MM.1S (cell line): ENCODE data around the gene EGLN2.
"Not testable (repeated sequence)": the region's sequence is repeated elsewhere in the genome, so short reads cannot be mapped to it uniquely, and the experiment has no call there.

Source experiments
- CTCF ChIP-seq: fragments of 300-600 bp; sonication (generic); IDR thresholded peaks from 2 replicates; pipeline ENCODE4 v1.5.1; 2016; ENCODE audit warnings: antibody characterized with exemption, low read length, mixed read lengths
- EZH2 ChIP-seq: fragments of 300-600 bp; sonication (generic); optimal IDR thresholded peaks from 2 replicates; pipeline ENCODE3; 2017; ENCODE audit warnings: low read depth, mild to moderate bottlenecking, antibody characterized with exemption, low read length, mixed read lengths

GRCh38 chr19:40852467-40853152 is 53.6 kb downstream of the EGLN2 start:
- TF ChIP-seq CTCF, EZH2: not testable (repeated sequence)
